ENCODE data around the gene IL1RL2.

GRCh38 chr2:102229141-102229769, 42.4 kb downstream of the IL1RL2 start:
- TF ChIP-seq CTCF (IDR thresholded peaks at IDR 0.05): no peak
- TF ChIP-seq POLR2A (IDR thresholded peaks at IDR 0.05): no peak
